Astrocyte of the spinal cord (primary cell): Measurements from ENCODE around the gene NCOA1.

Experiments
- DNase-seq: peaks from one replicate; pipeline ENCODE4 v3.0.0; 2011; ENCODE audit warnings: low read depth, low spot score
- H3K4me3 ChIP-seq: 2 replicates; pipeline ENCODE4 v1.5.1; 2011; ENCODE audit warnings: low read depth, mild to moderate bottlenecking, low read length, moderate library complexity
- CTCF ChIP-seq: IDR thresholded peaks from 2 replicates; pipeline ENCODE4 v1.5.1; 2012; ENCODE audit warnings: low read depth, mild to moderate bottlenecking, low read length, inconsistent platforms
- in situ Hi-C: cut with HindIII; loops from 2 replicates; pipeline ENCODE4 v1.10.0; 2017; ENCODE audit warnings: low sequenced_read_pairs

Gene NCOA1

GRCh38 chr2:24697792-24698191 is 206.7 kb downstream of the NCOA1 start:
- DNase-seq = no peak
- no peak overlapping the region for H3K4me3 ChIP-seq
- in situ Hi-C loops = no loop called here
- no peak for TF ChIP-seq CTCF

GRCh38 chr2:24702800-24703199 is 211.7 kb downstream of the NCOA1 start:
- no peak overlapping the region for H3K4me3 ChIP-seq
- peak; percentile 91 for DNase-seq
- no peak for TF ChIP-seq CTCF
- in situ Hi-C loops = no loop called here

GRCh38 chr2:24704692-24705091 is 213.6 kb downstream of the NCOA1 start:
- DNase-seq = no peak
- no peak overlapping the region for H3K4me3 ChIP-seq
- TF ChIP-seq CTCF = no peak
- in situ Hi-C loops = no loop called here

GRCh38 chr2:24707143-24707542 is 216.1 kb downstream of the NCOA1 start:
- TF ChIP-seq CTCF = no peak
- in situ Hi-C loops = no loop called here
- no peak overlapping the region for H3K4me3 ChIP-seq
- no peak for DNase-seq

- DNase-seq = peak; percentile 53
Measured at GRCh38 chr2:24708537-24709152, 217.6 kb downstream of the NCOA1 start.

GRCh38 chr2:24710806-24711205 is 219.8 kb downstream of the NCOA1 start:
- in situ Hi-C loops = no loop called here
- no peak overlapping the region for H3K4me3 ChIP-seq
- no peak for TF ChIP-seq CTCF
- DNase-seq = no peak

More at GRCh38 chr2:24708537-24709152, 217.6 kb downstream of the NCOA1 start:
- in situ Hi-C loops = no loop called here
- no peak overlapping the region for H3K4me3 ChIP-seq
- no peak for TF ChIP-seq CTCF
